NOMO-1 (cell line): ENCODE measurements around the gene LMAN2L.
"Not testable (repeated sequence)": the region's sequence is repeated elsewhere in the genome, so short reads cannot be mapped to it uniquely, and the experiment has no call there.

Source experiments
- DNase-seq, 2 experiments: peaks; one replicate each; lab custom pipeline; 2025; ENCODE audit not compliant: unreplicated experiment in 2 of 2; lab: John Stamatoyannopoulos, UW

LMAN2L gene

DNA sequence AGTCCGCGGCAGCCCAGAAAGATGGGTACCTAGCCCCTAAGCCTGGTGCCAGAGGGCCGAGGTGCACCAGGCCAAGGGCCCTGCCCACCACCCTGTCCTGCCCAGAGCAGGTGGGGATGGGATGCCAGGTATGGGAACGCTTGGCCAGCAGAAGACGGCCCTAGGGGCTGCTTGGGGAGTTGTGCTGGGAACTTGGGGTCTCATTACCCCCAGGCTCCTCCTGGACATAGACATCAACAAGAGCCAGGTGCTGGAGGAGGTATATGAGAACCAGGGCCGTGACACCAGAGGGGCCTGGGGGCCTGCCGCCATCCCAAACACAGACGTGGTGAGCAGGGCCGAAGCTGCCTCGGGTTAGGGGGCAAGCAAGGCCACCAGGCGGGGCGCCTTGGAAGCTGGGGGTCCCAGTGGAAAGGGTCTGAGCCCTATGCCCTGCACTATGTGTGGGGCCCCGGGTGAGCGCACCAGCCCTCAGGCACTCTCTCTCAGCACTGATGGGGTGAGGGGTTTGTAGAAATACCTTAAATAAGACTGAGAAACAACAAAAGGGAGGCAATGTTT lies 50.4 kb downstream of the LMAN2L start:
- no peak for DNase-seq

- no peak for DNase-seq
Observed at GRCh38 chr2:96688649-96689430, 51.0 kb downstream of the LMAN2L start.

- no peak for DNase-seq
Observed at GRCh38 chr2:96687711-96688640, 51.9 kb downstream of the LMAN2L start.

GRCh38 chr2:96687266-96687665 lies 52.6 kb downstream of the LMAN2L start:
- DNase-seq = no peak

- no peak for DNase-seq
Observed at GRCh38 chr2:96685577-96686459, 54.0 kb downstream of the LMAN2L start.

DNA sequence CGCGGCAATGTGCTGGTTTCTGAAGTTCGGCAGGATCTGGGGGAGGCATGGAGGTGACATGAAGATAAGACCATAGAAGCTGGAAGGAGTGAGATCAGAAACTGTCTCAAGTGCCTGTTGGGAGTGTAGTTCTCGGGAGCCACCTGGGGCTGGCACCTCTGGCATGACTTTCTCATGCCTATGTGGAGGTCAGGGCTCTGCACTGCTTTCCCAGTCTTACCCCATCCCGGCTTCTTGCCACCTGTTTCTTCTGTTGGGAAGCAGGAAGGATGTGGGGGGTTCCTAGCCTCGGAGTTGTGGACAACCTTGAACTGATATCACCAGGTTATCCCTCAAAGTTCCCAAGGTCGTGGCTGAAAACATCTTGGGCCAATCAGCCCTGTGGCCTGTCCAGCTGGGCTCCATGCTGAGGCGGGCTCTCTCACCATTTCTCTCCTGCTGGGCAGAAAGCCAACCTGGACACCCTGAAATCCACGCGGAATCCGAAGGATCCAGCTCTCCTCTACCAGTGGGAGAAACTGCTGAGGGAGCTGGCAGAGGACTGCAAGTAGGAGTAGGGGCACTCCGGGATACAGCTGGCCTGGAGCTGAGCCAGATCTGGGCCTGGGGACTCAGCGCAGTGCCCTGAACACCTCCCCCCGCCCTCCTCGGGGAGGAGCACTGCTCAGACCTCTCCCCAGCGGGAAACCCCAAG lies 54.8 kb downstream of the LMAN2L start:
- no peak for DNase-seq

DNA sequence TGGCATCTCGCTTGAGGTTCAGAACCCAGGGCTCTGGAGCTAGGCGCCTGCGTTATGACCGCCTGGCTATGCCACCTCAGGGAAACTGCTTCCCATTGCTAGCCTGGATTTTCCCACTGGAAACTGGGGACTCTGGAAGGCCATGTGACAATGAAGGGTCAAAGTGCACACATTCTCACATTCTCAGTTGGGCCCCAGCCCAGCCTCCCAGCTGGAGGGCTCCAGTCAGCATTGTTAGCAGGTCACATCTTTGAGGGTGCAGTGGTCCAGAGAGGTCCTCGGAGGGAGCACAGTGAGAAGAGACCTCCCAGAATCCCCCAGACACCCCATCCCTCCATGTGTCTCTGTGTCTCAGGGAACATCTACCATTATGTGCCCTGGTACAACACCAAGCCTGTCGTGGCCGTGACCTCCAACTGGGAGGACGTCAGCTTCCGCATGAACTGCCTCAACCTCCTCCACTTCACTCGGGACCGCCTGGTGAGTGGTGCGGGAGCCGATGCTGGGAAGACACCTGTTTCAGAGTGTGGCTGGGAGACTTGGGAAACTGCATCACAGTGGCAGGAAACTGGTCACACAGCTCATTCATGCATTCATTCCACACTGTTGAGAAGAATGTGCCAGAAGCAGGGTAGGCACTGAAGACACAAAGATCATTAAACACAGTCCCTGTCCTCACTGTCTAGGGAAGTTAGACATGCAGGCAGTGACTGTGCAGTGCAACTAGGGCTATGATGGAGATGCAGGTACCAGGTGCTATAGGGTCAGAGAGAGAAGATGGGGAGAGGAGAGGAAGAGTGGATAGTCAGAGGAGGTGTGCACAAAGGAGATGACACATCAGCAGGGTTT lies 55.7 kb downstream of the LMAN2L start:
- DNase-seq = no peak

- DNase-seq = no peak
Observed at GRCh38 chr2:96683307-96683706, 56.6 kb downstream of the LMAN2L start.

GRCh38 chr2:96681540-96681939 lies 58.3 kb downstream of the LMAN2L start:
- no peak for DNase-seq

DNA sequence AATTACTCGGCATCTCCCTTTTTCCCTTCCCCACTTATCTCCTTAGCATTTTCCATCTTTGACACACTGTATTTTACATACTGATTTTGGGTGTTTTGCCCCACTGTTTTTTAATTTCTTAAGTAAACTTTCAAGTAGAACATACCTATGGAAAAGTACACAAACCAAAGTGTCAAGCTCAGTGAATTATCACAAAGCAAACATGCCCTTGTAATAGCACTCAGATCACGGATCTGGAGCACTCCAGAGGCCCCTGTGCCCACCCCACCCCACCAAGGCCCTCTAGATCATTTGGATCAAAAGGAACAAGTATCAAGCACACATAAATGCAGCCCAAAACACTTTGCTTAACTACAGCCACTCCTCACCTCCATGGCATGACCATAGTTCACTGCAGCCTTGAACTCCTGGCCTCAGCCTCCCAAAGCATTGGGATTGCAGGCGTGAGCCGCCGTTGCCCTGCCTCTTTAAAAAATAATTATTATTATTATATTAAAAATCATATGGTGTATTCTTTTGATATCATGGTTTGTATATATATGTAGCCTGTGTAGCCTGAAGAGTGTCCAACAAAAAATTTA lies 59.2 kb downstream of the LMAN2L start:
- no peak for DNase-seq

- DNase-seq = no peak
Observed at GRCh38 chr2:96679848-96680247, 60.0 kb downstream of the LMAN2L start.

DNA sequence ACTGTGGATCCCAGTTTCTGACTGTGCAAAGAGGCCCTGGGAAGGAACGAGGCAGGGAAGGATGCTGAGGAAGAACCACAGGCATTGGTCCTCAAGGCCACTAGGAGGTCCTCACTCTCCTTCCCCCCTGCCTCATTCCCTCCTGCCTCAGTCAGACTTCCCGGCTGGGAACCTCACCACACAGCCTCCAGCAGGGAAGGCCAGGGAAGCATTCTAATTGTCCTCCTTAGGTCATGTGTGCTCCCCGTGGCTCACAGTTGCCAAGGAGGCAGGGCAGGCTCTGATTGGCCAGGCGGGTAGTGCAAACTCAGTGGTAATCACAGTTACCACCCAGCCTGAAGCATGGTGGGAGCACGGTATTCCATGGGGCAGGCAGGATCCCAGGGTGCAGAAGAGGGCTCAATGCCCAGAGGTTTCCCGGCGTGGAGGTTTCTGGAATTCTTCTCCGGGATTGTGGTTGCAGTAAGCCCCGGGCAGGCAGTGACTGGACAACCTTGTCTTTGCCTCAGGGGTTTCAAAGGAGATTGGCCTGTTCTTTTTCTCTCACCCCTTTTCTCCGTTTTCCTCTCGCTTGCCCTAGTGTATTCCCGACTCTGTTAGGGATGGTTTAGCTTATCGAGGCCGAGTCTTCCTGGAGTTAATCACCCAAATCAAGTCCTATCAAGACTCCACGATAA lies 70.2 kb downstream of the LMAN2L start:
- DNase-seq = no peak

- no peak for DNase-seq
Observed at GRCh38 chr2:96668771-96669170, 71.1 kb downstream of the LMAN2L start.

- not testable (repeated sequence) for DNase-seq
Observed at GRCh38 chr2:96665717-96666116, 74.1 kb downstream of the LMAN2L start.

- peak; percentile 80 to 91 for DNase-seq
Observed at GRCh38 chr2:96665083-96665569, 74.7 kb downstream of the LMAN2L start.

GRCh38 chr2:96664366-96664925 lies 75.4 kb downstream of the LMAN2L start:
- DNase-seq = no peak

- DNase-seq = no peak
Observed at GRCh38 chr2:96663829-96664228, 76.0 kb downstream of the LMAN2L start.

DNA sequence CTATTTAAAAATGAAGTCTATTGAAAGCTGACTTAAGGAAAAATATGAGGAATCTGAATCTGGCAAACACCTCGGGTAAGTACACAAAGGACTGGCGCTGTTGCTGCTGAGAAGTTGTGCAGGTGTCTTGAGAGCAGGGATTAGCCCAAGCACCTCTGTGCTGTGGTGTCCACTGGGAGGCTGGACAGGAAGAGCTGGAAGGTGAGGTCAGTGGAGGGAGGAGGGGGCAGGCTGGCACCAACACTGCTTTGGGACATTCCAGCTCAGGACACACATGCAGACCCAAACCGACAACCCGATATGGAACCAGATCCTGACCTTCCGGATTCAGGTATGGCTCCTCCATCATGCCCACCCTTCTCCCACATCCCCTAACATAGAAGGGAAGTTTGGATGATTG lies 76.7 kb downstream of the LMAN2L start:
- no peak for DNase-seq
